ENCODE measurements around the gene MUCL3. TPM values are rescaled to one million over a fixed set of nuclear protein-coding genes. Genes with fewer than 3 reads are reported as not detected.

Gene MUCL3
- polyA plus RNA-seq, 1 donor (not counting 4 experiments of a cell fraction or from before 2014, with no cell fraction given): not detected

GRCh38 chr6:30937265-30937664, 3.5 kb upstream of the MUCL3 start:
- no peaks in the 10 kb centered on the region for H3K9me3 ChIP-seq (ENCODE audit: control insufficient read depth, low read depth, low read length)
- no peak overlapping the region for H3K27ac ChIP-seq (ENCODE audit: control insufficient read depth, insufficient read depth, low read length)
- no peak overlapping the region for H3K4me2 ChIP-seq (ENCODE audit: control insufficient read depth, extremely low read depth, insufficient read depth, low read depth, low read length)
- H3K4me1 ChIP-seq (ENCODE audit: control insufficient read depth, extremely low read depth, insufficient read depth, low read length): peaks cover 10% of the 10 kb centered on the region
- no peaks in the 10 kb centered on the region for H3K9me1 ChIP-seq (ENCODE audit: control insufficient read depth, extremely low read depth, insufficient read depth, low read length)
- H3K4me3 ChIP-seq (ENCODE audit: control insufficient read depth in 2 of 3, extremely low read depth in 1 of 3, insufficient read depth in 2 of 3, low read depth in 1 of 3, low read length in 3 of 3): no peak overlapping the region
- TF ChIP-seq EZH2 (IDR thresholded peaks at IDR 0.05; ENCODE audit: low read length) (no peak), CTCF (optimal IDR thresholded peaks at IDR 0.05 in 1 of 3, IDR thresholded peaks at IDR 0.05 in 1 of 3, conservative IDR thresholded peaks at IDR 0.05 in 1 of 3; ENCODE audit: extremely low read depth in 1 of 3, insufficient read depth in 2 of 3, low read length in 3 of 3) (no peak)
- dilution Hi-C loops (cut with MboI; ENCODE audit: extremely low pct_ligation_motif_present, low sequenced_read_pairs): loop anchor here (25.0 kb wide), 1 partner anchor 125 kb away; no protein-coding TSS in a partner anchor
- H3K36me3 ChIP-seq (ENCODE audit: control insufficient read depth in 2 of 2, extremely low read depth in 1 of 2, insufficient read depth in 2 of 2, low read length in 2 of 2): no peaks in the 10 kb centered on the region
- FAIRE-seq (no peak), DNase-seq (ENCODE audit: low read depth, low spot score) (no peak)
- no peak overlapping the region for H3K9ac ChIP-seq (ENCODE audit: control insufficient read depth, extremely low read depth, insufficient read depth, low read length)
- H4K20me1 ChIP-seq (ENCODE audit: control insufficient read depth, extremely low read depth, insufficient read depth, low read length): no peaks in the 10 kb centered on the region
- H3K79me2 ChIP-seq (ENCODE audit: control insufficient read depth, insufficient read depth, low read length): no peaks in the 10 kb centered on the region
- H2AFZ ChIP-seq (ENCODE audit: control insufficient read depth, low read length): no peak overlapping the region
- H3K27me3 ChIP-seq (ENCODE audit: control insufficient read depth, extremely low read depth, insufficient read depth, low read length): peaks cover 4% of the 10 kb centered on the region

GRCh38 chr6:30938730-30939129, 2.0 kb upstream of the MUCL3 start:
- peaks cover 4% of the 10 kb centered on the region for H3K27me3 ChIP-seq (ENCODE audit: control insufficient read depth, extremely low read depth, insufficient read depth, low read length)
- no peak overlapping the region for H3K4me3 ChIP-seq (ENCODE audit: control insufficient read depth in 2 of 3, extremely low read depth in 1 of 3, insufficient read depth in 2 of 3, low read depth in 1 of 3, low read length in 3 of 3)
- TF ChIP-seq EZH2 (IDR thresholded peaks at IDR 0.05; ENCODE audit: low read length) (no peak), CTCF (optimal IDR thresholded peaks at IDR 0.05 in 1 of 3, IDR thresholded peaks at IDR 0.05 in 1 of 3, conservative IDR thresholded peaks at IDR 0.05 in 1 of 3; ENCODE audit: extremely low read depth in 1 of 3, insufficient read depth in 2 of 3, low read length in 3 of 3) (no peak)
- no peak overlapping the region for H3K4me2 ChIP-seq (ENCODE audit: control insufficient read depth, extremely low read depth, insufficient read depth, low read depth, low read length)
- no peak for DNase-seq (ENCODE audit: low read depth, low spot score)
- no peaks in the 10 kb centered on the region for H3K9me3 ChIP-seq (ENCODE audit: control insufficient read depth, low read depth, low read length)
- dilution Hi-C loops (cut with MboI; ENCODE audit: extremely low pct_ligation_motif_present, low sequenced_read_pairs): loop anchor here (25.0 kb wide), 1 partner anchor 124 kb away; no protein-coding TSS in a partner anchor
- no peaks in the 10 kb centered on the region for H3K9me1 ChIP-seq (ENCODE audit: control insufficient read depth, extremely low read depth, insufficient read depth, low read length)
- H3K27ac ChIP-seq (ENCODE audit: control insufficient read depth, insufficient read depth, low read length): no peak overlapping the region
- no peak for FAIRE-seq
- H3K4me1 ChIP-seq (ENCODE audit: control insufficient read depth, extremely low read depth, insufficient read depth, low read length): peaks cover 16% of the 10 kb centered on the region
- no peak overlapping the region for H2AFZ ChIP-seq (ENCODE audit: control insufficient read depth, low read length)
- no peak overlapping the region for H3K9ac ChIP-seq (ENCODE audit: control insufficient read depth, extremely low read depth, insufficient read depth, low read length)
- no peaks in the 10 kb centered on the region for H3K79me2 ChIP-seq (ENCODE audit: control insufficient read depth, insufficient read depth, low read length)
- H4K20me1 ChIP-seq (ENCODE audit: control insufficient read depth, extremely low read depth, insufficient read depth, low read length): no peaks in the 10 kb centered on the region
- no peaks in the 10 kb centered on the region for H3K36me3 ChIP-seq (ENCODE audit: control insufficient read depth in 2 of 2, extremely low read depth in 1 of 2, insufficient read depth in 2 of 2, low read length in 2 of 2)

Data from keratinocyte (primary cell).